Osteocyte (in vitro differentiated cells): ENCODE data around the gene TGIF1. TPM values are rescaled to one million over a fixed set of nuclear protein-coding genes. Genes with fewer than 3 reads are reported as not detected.

ENCODE experiments used
- DNase-seq: peaks from one replicate; pipeline ENCODE4 v3.0.0; 2021; ENCODE audit warnings: mixed read lengths; ENCODE audit not compliant: unreplicated experiment; ENCODE audit errors: extremely low spot score
- H3K27ac Mint-ChIP-seq: one replicate; pipeline ENCODE4 v1.8.0; 2021; ENCODE audit warnings: mild to moderate bottlenecking, mixed read lengths; ENCODE audit not compliant: unreplicated experiment
- H3K27me3 Mint-ChIP-seq: one replicate; pipeline ENCODE4 v1.8.0; 2021; ENCODE audit warnings: mixed read lengths; ENCODE audit not compliant: unreplicated experiment
- H3K36me3 Mint-ChIP-seq: one replicate; pipeline ENCODE4 v1.8.0; 2021; ENCODE audit warnings: mixed read lengths; ENCODE audit not compliant: unreplicated experiment
- H3K4me1 Mint-ChIP-seq: one replicate; pipeline ENCODE4 v1.8.0; 2021; ENCODE audit warnings: mixed read lengths; ENCODE audit not compliant: unreplicated experiment
- H3K4me3 Mint-ChIP-seq: one replicate; pipeline ENCODE4 v1.8.0; 2021; ENCODE audit warnings: mild to moderate bottlenecking, moderate library complexity, mixed read lengths; ENCODE audit not compliant: unreplicated experiment
- H3K9me3 Mint-ChIP-seq: one replicate; pipeline ENCODE4 v1.8.0; 2021; ENCODE audit warnings: mixed read lengths; ENCODE audit not compliant: unreplicated experiment
- CTCF ChIP-seq: fragments of 200-600 bp; sonication (generic); IDR thresholded peaks from 2 replicates; pipeline ENCODE4 v1.5.0; 2021; ENCODE audit warnings: antibody characterized with exemption, mild to moderate bottlenecking, moderate library complexity
- total RNA-seq: library from RNA; stranded (reverse); gene quantifications from 2 replicates; pipeline ENCODE4 v1.2.1, GENCODE V29; 2021

Gene TGIF1
- total RNA-seq, 1 donor from 2014 or later, result 83.0 TPM

- peak overlapping the region; percentile 50 for H3K27ac Mint-ChIP-seq
- no peaks in the 10 kb centered on the region for H3K27me3 Mint-ChIP-seq
- peaks cover 12% of the 10 kb centered on the region for H3K9me3 Mint-ChIP-seq
- DNase-seq, result no peak
- H3K4me3 Mint-ChIP-seq, result no peak overlapping the region
- H3K4me1 Mint-ChIP-seq, result peaks cover 70% of the 10 kb centered on the region
- H3K36me3 Mint-ChIP-seq, result peaks cover 56% of the 10 kb centered on the region
- TF ChIP-seq CTCF, result no peak
Observed at GRCh38 chr18:3458378-3458777, 8.4 kb downstream of the TGIF1 start.

GRCh38 chr18:3458952-3459853, 9.2 kb downstream of the TGIF1 start:
- no peak for DNase-seq
- H3K9me3 Mint-ChIP-seq, result peaks cover 12% of the 10 kb centered on the region
- no peak overlapping the region for H3K4me3 Mint-ChIP-seq
- no peaks in the 10 kb centered on the region for H3K27me3 Mint-ChIP-seq
- no peak for TF ChIP-seq CTCF
- peak overlapping the region; percentile 50 for H3K27ac Mint-ChIP-seq
- peaks cover 56% of the 10 kb centered on the region for H3K36me3 Mint-ChIP-seq
- H3K4me1 Mint-ChIP-seq, result peaks cover 64% of the 10 kb centered on the region

- Mint-ChIP-seq H3K4me1 (peaks cover 48% of the 10 kb centered on the region), H3K27ac (no peak overlapping the region), H3K4me3 (no peak overlapping the region), H3K36me3 (peaks cover 56% of the 10 kb centered on the region), H3K27me3 (no peaks in the 10 kb centered on the region), H3K9me3 (peaks cover 12% of the 10 kb centered on the region)
- no peak for TF ChIP-seq CTCF
- no peak for DNase-seq
Observed at GRCh38 chr18:3460823-3461398, 10.9 kb downstream of the TGIF1 start.

GRCh38 chr18:3461704-3462103, 11.7 kb downstream of the TGIF1 start:
- Mint-ChIP-seq H3K27ac (peak overlapping the region; percentile 45), H3K4me1 (peaks cover 48% of the 10 kb centered on the region), H3K36me3 (peaks cover 51% of the 10 kb centered on the region), H3K27me3 (no peaks in the 10 kb centered on the region), H3K4me3 (no peak overlapping the region), H3K9me3 (peaks cover 12% of the 10 kb centered on the region)
- DNase-seq, result no peak
- no peak for TF ChIP-seq CTCF

- peaks cover 39% of the 10 kb centered on the region for H3K36me3 Mint-ChIP-seq
- DNase-seq, result no peak
- peak overlapping the region; percentile 45 for H3K27ac Mint-ChIP-seq
- peaks cover 40% of the 10 kb centered on the region for H3K4me1 Mint-ChIP-seq
- no peak for TF ChIP-seq CTCF
- H3K27me3 Mint-ChIP-seq, result no peaks in the 10 kb centered on the region
- H3K4me3 Mint-ChIP-seq, result no peak overlapping the region
- peaks cover 12% of the 10 kb centered on the region for H3K9me3 Mint-ChIP-seq
Observed at GRCh38 chr18:3463051-3463450, 13.1 kb downstream of the TGIF1 start.
